Daoy (cell line): ENCODE measurements around the gene SMAD1. TPM values are rescaled to one million over a fixed set of nuclear protein-coding genes. Genes with fewer than 3 reads are reported as not detected.
A peak's percentile ranks its signal among the peaks of the same experiment; 100 is the strongest.
"Not testable (repeated sequence)": the region's sequence is repeated elsewhere in the genome, so short reads cannot be mapped to it uniquely, and the experiment has no call there.

Experiments used
- DNase-seq: peaks from one replicate; pipeline ENCODE4 v3.0.0-alpha.2; 2015; ENCODE audit warnings: low read depth
- total RNA-seq: library from RNA; depleted of rRNA; stranded (reverse); fragments of >200 nt; shearing (Covaris generic); gene quantifications from 2 replicates; pipeline ENCODE4 v1.2.3, GENCODE V29; 2014; rRNA removed

Gene SMAD1
- total RNA-seq, 1 experiment from 2014 or later = 14.4 TPM

DNA sequence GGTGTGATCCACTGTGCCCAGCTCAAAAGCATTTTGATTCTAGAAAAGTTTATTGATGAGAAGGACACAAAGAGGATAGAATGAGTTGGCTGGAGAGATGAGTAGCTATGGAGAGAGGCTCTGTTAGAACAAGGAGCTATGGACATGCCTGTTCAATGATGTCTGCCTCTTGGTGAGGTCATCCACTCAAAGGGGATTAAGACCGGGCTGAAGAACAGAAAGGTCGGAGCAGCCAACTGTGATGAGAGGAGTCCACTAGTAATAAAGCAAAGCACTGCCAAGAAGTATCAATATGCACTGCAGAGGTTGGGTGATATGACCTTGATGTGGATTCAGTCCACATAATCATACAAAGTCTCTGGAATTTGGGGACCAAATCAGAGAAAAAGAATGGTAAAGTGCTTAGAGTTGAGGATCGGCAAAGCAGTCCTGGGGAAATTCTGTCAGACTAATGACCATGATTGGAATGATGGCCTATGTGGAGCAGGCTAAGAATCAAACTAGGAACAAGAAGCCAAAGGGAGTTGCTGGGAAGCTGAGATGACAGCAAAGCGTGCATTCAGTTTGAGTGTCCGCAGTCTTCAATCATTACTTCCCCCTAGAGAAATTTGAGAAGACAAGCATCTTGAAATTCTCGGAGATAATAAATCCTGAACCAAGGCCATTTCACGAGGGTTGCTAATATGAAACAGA, 81.8 kb downstream of the SMAD1 start:
- no peak for DNase-seq

DNA sequence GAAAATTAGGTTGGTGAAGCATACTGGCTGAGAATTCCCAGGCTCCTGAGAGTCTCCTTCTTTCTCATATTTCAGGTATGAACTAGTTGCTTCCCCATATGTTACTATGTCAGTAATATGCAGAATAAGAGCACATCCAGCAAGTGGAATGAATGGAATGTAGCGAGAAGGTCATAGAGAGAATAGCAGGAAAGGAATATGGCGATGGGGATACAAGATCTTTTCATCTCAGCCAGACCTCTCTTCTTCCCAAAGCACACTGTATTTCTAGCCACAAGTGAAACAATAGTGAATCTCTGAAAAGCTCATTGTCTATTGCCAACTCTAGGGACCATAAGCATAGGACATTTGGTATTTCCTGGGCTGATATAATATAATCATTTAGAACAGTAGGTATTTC, 82.9 kb downstream of the SMAD1 start:
- no peak for DNase-seq

GRCh38 chr4:145565328-145565727, 83.7 kb downstream of the SMAD1 start:
- no peak for DNase-seq

DNA sequence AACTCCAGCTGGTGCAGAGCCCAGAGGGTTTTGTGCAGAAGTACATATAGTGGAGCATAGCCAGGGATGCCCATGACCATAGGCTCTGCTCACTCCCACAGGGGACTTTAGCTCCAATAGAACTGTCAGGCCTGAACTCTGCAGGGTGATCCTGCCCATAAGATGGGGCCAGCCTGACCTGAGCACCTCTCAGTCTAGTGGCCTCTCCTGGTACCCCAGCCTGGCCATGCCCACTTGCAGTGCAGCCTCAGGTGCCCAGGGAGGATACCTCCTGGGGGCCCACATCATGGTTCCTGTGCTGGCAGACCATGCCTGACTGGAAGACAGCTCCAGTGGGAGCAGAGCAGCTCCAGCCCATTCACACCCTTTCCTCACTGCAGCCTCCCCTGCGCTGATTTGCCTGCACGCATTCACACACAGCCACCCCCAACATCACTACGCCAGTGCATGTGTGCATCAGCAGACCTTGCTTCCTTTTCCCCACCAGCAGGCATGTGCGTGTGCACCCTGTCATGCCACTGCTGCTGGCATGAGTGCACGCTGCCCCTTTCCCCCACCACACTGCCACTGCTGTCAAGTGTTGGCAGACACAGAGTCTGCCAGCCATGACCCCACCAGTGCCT, 84.5 kb downstream of the SMAD1 start:
- DNase-seq = no peak

DNA sequence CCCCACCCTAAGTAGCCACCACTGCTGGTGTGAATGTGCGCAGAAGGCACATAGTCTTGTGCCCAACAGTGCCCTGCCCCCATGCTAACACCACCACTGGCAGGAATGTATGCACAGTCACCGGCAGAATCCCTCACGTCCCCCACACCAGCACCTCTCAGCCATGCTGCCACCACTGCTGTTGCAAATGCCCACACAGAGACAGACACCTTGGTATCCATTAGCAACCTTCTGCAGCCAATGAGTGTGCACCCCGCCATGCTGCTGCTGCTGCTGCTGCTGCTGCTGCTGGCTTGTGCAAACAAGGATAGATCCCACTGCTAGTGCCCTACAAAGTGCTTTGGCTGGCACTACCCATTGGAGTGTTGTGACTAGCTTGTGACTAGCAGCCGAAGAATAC, 85.1 kb downstream of the SMAD1 start:
- DNase-seq = no peak

- DNase-seq = no peak
Measured at GRCh38 chr4:145567516-145567915, 85.9 kb downstream of the SMAD1 start.

GRCh38 chr4:145574546-145574945, 92.9 kb downstream of the SMAD1 start:
- not testable (repeated sequence) for DNase-seq

- peak; percentile 46 for DNase-seq
Measured at GRCh38 chr4:145580906-145581305, 99.3 kb downstream of the SMAD1 start.

- DNase-seq = no peak
Measured at GRCh38 chr4:145583191-145584055, 101.8 kb downstream of the SMAD1 start.

DNA sequence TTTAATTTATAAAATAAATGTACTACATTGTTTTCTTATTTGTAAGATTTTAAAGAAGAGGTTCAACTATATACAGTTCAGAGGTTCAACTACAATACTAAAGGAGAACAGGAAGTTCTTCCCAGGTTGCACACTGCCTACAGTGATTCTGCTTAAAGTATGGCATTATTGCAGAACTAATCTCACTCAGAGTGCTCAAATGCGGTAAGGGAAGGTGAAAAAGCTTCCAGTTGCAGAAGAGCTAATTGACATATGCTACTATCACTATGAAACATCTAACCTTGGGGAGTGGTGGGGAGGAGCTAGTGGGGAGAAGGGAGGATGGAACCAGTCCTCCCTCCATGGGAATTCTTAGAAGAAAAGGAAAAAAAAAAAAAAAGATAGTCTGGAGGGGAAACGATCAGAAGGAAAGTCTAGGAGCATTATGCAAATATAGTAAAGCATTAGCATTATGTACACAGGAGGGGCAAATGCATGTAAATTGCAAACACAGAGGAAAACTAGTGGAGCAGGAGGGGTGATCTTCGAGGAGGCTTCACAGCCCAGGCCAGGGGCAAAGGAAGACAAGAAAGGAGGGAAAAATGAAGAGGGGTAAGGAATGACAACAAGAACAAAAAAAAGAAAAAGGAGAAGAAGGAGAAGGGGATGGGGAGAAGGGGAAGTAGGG, 105.6 kb downstream of the SMAD1 start:
- no peak for DNase-seq

GRCh38 chr4:145589381-145589780, 107.7 kb downstream of the SMAD1 start:
- not testable (repeated sequence) for DNase-seq

GRCh38 chr4:145589916-145590702, 108.5 kb downstream of the SMAD1 start:
- DNase-seq = no peak

GRCh38 chr4:145602129-145602760, 120.6 kb downstream of the SMAD1 start:
- DNase-seq = no peak

GRCh38 chr4:145605941-145606340, 124.3 kb downstream of the SMAD1 start:
- no peak for DNase-seq

Other genes with a start within 250 kb of the SMAD1 start
- 2.8 TPM in 2 replicates for gene MMAA, start 137.5 kb downstream of the SMAD1 start, total RNA-seq
- gene C4orf51, start 198.3 kb downstream of the SMAD1 start, total RNA-seq = not detected in 2 replicates